Tongue (tissue), 2 donors: Measurements from ENCODE around the gene SCNN1A. TPM values are rescaled to one million over a fixed set of nuclear protein-coding genes. Genes with fewer than 3 reads are reported as not detected.

Source experiments
- DNase-seq: peaks from one replicate; pipeline ENCODE4 v3.0.0-alpha.2; 2015
- total RNA-seq: library from RNA; depleted of rRNA; stranded (reverse); fragments of >200 nt; gene quantifications from one replicate; pipeline ENCODE4 v1.2.3, GENCODE V29; 2014

Gene SCNN1A
- total RNA-seq, 1 donor from 2014 or later: 35.9 TPM

- no peak for DNase-seq
Observed at GRCh38 chr12:6317693-6318439, 57.5 kb downstream of the SCNN1A start.

GRCh38 chr12:6316921-6317692 is 58.3 kb downstream of the SCNN1A start:
- no peak for DNase-seq

GRCh38 chr12:6315704-6316597 is 59.4 kb downstream of the SCNN1A start:
- DNase-seq: no peak

GRCh38 chr12:6315184-6315583 is 60.2 kb downstream of the SCNN1A start:
- DNase-seq: no peak

GRCh38 chr12:6314776-6315175 is 60.6 kb downstream of the SCNN1A start:
- DNase-seq: no peak

- DNase-seq: no peak
Observed at GRCh38 chr12:6313326-6313940, 61.9 kb downstream of the SCNN1A start.

GRCh38 chr12:6312529-6313325 is 62.6 kb downstream of the SCNN1A start:
- peak; percentile 48 for DNase-seq

GRCh38 chr12:6311822-6312528 is 63.4 kb downstream of the SCNN1A start:
- no peak for DNase-seq

- DNase-seq: no peak
Observed at GRCh38 chr12:6310771-6311610, 64.4 kb downstream of the SCNN1A start.

- no peak for DNase-seq
Observed at GRCh38 chr12:6307529-6307928, 67.8 kb downstream of the SCNN1A start.

GRCh38 chr12:6306599-6307220 is 68.7 kb downstream of the SCNN1A start:
- DNase-seq: no peak

GRCh38 chr12:6306151-6306550 is 69.2 kb downstream of the SCNN1A start:
- DNase-seq: no peak

- no peak for DNase-seq
Observed at GRCh38 chr12:6303071-6303470, 72.3 kb downstream of the SCNN1A start.

GRCh38 chr12:6302621-6303020 is 72.7 kb downstream of the SCNN1A start:
- DNase-seq: no peak

GRCh38 chr12:6301721-6302120 is 73.6 kb downstream of the SCNN1A start:
- DNase-seq: no peak

GRCh38 chr12:6297170-6297569 is 78.2 kb downstream of the SCNN1A start:
- DNase-seq: no peak
